Activated B cell treated with CpG ODN at 0.5 μM for 24 hours (primary cell): ENCODE results near the gene ATAD5. TPM values are rescaled to one million over a fixed set of nuclear protein-coding genes. Genes with fewer than 3 reads are reported as not detected.
A peak's percentile ranks its signal among the peaks of the same experiment; 100 is the strongest.
"Not testable (repeated sequence)": the region's sequence is repeated elsewhere in the genome, so short reads cannot be mapped to it uniquely, and the experiment has no call there.

Experiments
- ATAC-seq: fragments of 200-7000 bp; cut with Tn5 transposase; one replicate; pipeline ENCODE4 v1.10.0; 2021; ENCODE audit warnings: low read depth, mild to moderate bottlenecking, moderate library complexity
- CTCF ChIA-PET: fragments of 350-600 bp; sonication (Branson Sonifier 250); formaldehyde crosslinking; loops from one replicate; lab custom pipeline; 2021; ENCODE audit warnings: antibody characterized with exemption; lab: Charles Lee
- POLR2A ChIA-PET: fragments of 350-600 bp; sonication (Branson Sonifier 250); formaldehyde crosslinking; loops from one replicate; lab custom pipeline; 2021; ENCODE audit warnings: antibody characterized with exemption; lab: Charles Lee
- DNase-seq: peaks from one replicate; pipeline ENCODE4 v3.0.0; 2022
- H3K27ac Mint-ChIP-seq: one replicate; pipeline ENCODE4 v1.8.0; 2020; ENCODE audit warnings: mixed read lengths
- H3K27me3 Mint-ChIP-seq: one replicate; pipeline ENCODE4 v1.8.0; 2021; ENCODE audit warnings: mixed read lengths
- H3K36me3 Mint-ChIP-seq: one replicate; pipeline ENCODE4 v1.8.0; 2021; ENCODE audit warnings: low read depth, mixed read lengths
- H3K4me1 Mint-ChIP-seq: one replicate; pipeline ENCODE4 v1.8.0; 2021; ENCODE audit warnings: mixed read lengths
- H3K4me3 Mint-ChIP-seq: one replicate; pipeline ENCODE4 v1.8.0; 2020; ENCODE audit warnings: mild to moderate bottlenecking, mixed read lengths
- H3K9me3 Mint-ChIP-seq: one replicate; pipeline ENCODE4 v1.8.0; 2020; ENCODE audit warnings: mixed read lengths
- CTCF ChIP-seq: fragments of 200-600 bp; IDR thresholded peaks from one replicate; pipeline ENCODE4 v1.8.0; 2022; ENCODE audit warnings: antibody characterized with exemption, mild to moderate bottlenecking
- intact Hi-C: fragments of 100-400 bp; cut with micrococcal nuclease; formaldehyde crosslinking; loops from one replicate; pipeline ENCODE4 v1.15.1; 2024
- total RNA-seq: library from RNA; stranded (reverse); gene quantifications from 2 replicates; pipeline ENCODE4 v1.2.3, GENCODE V29; 2022

Gene ATAD5
- total RNA-seq, 1 donor from 2014 or later, result 8.7 TPM

GRCh38 chr17:30930495-30930894, 98.7 kb downstream of the ATAD5 start:
- Mint-ChIP-seq H3K9me3 (no peaks in the 10 kb centered on the region), H3K27me3 (no peaks in the 10 kb centered on the region), H3K36me3 (peaks cover 32% of the 10 kb centered on the region), H3K4me1 (peaks cover 7% of the 10 kb centered on the region), H3K4me3 (no peak overlapping the region), H3K27ac (no peak overlapping the region)
- no peak for ATAC-seq
- no peak for TF ChIP-seq CTCF
- intact Hi-C loops, result no loop called here
- DNase-seq, result no peak
- CTCF ChIA-PET, result no interaction called here
- POLR2A ChIA-PET, result no interaction called here

GRCh38 chr17:30931582-30931981, 99.8 kb downstream of the ATAD5 start:
- H3K9me3 Mint-ChIP-seq, intact Hi-C loops, DNase-seq, CTCF ChIA-PET, H3K4me3 Mint-ChIP-seq, H3K27me3 Mint-ChIP-seq, H3K4me1 Mint-ChIP-seq, ATAC-seq, H3K27ac Mint-ChIP-seq: not testable (repeated sequence)
- H3K36me3 Mint-ChIP-seq, result peaks cover 38% of the 10 kb centered on the region
- POLR2A ChIA-PET, result interaction anchor here (0.6 to 1.2 kb wide), 3 partner anchors 10 to 159 kb away, joined by 3 to 5 read pairs (median 3); partner anchors contain the start of gene ADAP2

GRCh38 chr17:30933966-30934365, 102.2 kb downstream of the ATAD5 start:
- peaks cover 37% of the 10 kb centered on the region for H3K36me3 Mint-ChIP-seq
- POLR2A ChIA-PET, result interaction anchor here (1.0 to 3.2 kb wide), 2 partner anchors 12 to 37 kb away, joined by 3 to 9 read pairs; partner anchors contain the start of gene RNF135
- peak overlapping the region; percentile 42 for H3K27ac Mint-ChIP-seq
- TF ChIP-seq CTCF, result no peak
- intact Hi-C loops, result no loop called here
- no peak for DNase-seq
- no peaks in the 10 kb centered on the region for H3K27me3 Mint-ChIP-seq
- H3K4me1 Mint-ChIP-seq, result peaks cover 8% of the 10 kb centered on the region
- CTCF ChIA-PET, result no interaction called here
- no peak overlapping the region for H3K4me3 Mint-ChIP-seq
- no peak for ATAC-seq
- no peaks in the 10 kb centered on the region for H3K9me3 Mint-ChIP-seq

- DNase-seq (no peak), ATAC-seq (peak; percentile 77)
- intact Hi-C loops, result loop anchor here (1.0 kb wide), 2 partner anchors 15 to 32 kb away; partner anchors contain the start of gene RNF135
- no peak for TF ChIP-seq CTCF
- Mint-ChIP-seq H3K27ac (peak overlapping the region; percentile 86), H3K9me3 (no peaks in the 10 kb centered on the region), H3K36me3 (peaks cover 41% of the 10 kb centered on the region), H3K4me1 (peaks cover 13% of the 10 kb centered on the region), H3K4me3 (peak overlapping the region; percentile 64), H3K27me3 (no peaks in the 10 kb centered on the region)
- CTCF ChIA-PET, result interaction anchor here (1.2 to 1.3 kb wide), 2 partner anchors 13 to 31 kb away, joined by 3 read pairs; partner anchors contain the start of gene RNF135
- POLR2A ChIA-PET, result interaction anchor here (0.6 to 2.5 kb wide), 10 partner anchors 11 to 462 kb away, joined by 3 to 21 read pairs (median 6); partner anchors contain the start of genes ADAP2, GOSR1 and RNF135
Measured at GRCh38 chr17:30939051-30939689, 107.4 kb downstream of the ATAD5 start.

- Mint-ChIP-seq H3K27ac (no peak overlapping the region), H3K36me3 (peaks cover 38% of the 10 kb centered on the region), H3K27me3 (no peaks in the 10 kb centered on the region), H3K4me3 (no peak overlapping the region), H3K9me3 (no peaks in the 10 kb centered on the region), H3K4me1 (peaks cover 11% of the 10 kb centered on the region)
- CTCF ChIA-PET, result no interaction called here
- intact Hi-C loops, result no loop called here
- DNase-seq (no peak), ATAC-seq (no peak)
- POLR2A ChIA-PET, result interaction anchor here (1.6 kb wide), 1 partner anchor 28 kb away, joined by 4 read pairs; the partner anchor contains the start of gene RNF135
- no peak for TF ChIP-seq CTCF
Measured at GRCh38 chr17:30942308-30943079, 110.7 kb downstream of the ATAD5 start.

Other genes starting within 250 kb of the ATAD5 start
- 53.5 and 54.9 TPM in 2 replicates for gene CRLF3, start 7.3 kb upstream of the ATAD5 start, total RNA-seq
- 23.0 and 25.2 TPM in 2 replicates for gene TEFM, start 74.3 kb downstream of the ATAD5 start, total RNA-seq
- gene ADAP2, start 90.0 kb downstream of the ATAD5 start, total RNA-seq, result 16.0 and 16.9 TPM in 2 replicates
- gene RNF135, start 139.1 kb downstream of the ATAD5 start, total RNA-seq, result 16.7 and 18.5 TPM in 2 replicates